NCI-H1092 treated with DMSO at 0.1 percent for 48 hours (cell line): Measurements from ENCODE around the gene GRAMD1B.

Experiments
- DNase-seq: peaks from one replicate; lab custom pipeline; 2025; lab: John Stamatoyannopoulos, UW

The GRAMD1B gene

DNA sequence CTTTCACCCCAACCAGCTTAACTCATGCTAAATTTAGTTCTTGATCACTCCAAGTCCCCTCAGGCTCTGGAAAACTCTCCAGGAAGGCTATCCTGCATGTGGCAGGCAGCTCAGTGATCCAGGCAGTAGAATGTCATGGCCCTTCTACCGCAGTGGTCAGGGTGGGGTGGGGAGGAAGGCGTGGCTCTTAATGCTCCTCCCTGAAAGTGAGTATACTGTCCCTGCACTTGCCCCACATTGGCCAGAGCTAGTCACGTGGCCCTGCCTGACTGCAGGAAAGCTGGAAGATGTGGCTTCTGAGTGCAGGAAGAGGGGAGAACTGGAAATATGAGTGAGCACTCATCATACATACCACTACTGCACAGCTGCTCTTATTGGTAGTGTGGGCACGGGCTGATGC lies 102.1 kb downstream of the GRAMD1B start:
- no peak for DNase-seq

DNA sequence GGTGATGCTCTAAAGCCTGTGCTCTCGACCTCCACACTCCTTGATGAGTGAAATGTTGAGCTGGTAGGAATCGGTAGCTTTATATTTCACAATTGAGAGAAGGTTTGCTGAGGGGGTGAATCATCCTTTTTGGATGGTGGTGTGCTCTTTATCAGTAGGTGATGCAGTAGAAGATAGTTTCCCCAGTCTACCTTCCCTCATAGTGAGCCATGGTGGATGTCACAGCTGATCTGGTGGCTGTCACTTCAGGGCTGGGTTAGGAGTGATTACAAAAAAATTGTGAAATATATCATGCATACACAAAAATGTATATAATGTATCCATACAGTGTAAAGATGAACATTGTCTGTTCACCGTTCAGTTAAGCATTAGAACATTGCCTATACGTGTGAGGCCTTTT lies 105.3 kb downstream of the GRAMD1B start:
- no peak for DNase-seq

DNA sequence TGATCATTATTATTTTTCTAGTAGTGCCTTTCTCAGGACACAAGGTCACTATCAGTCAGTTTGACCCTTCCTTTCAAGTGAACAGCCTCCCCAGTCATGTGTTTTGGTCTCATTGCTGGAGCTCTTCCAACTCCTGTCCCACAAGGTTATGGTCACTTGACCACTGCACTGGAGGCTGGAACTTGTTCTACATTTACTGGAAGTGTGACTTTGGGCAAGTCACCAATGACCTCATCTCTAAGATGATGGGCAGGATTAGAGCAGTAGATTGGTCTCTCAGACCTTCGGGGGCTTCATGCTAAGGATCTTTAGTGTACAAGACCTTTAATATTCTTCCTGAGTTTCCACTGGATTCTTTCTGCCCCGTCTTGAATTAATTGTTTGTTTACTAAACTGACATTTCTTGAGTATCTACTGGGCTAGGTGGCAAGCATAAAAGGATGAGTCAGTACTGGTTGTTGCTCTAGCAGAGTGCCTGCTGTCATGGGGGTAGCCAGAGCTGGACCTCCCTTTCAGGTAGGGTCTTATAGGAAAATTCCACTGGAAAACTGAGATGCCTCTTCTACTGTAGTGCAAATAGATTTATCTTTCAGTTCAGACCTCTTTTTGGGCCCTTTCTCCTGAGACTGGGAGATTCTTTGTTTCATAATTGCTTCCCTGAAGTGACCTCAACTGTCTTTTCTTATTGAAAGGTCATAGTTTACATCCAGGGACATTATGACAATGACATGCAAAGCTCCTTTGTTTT lies 106.8 kb downstream of the GRAMD1B start:
- DNase-seq, result no peak

DNA sequence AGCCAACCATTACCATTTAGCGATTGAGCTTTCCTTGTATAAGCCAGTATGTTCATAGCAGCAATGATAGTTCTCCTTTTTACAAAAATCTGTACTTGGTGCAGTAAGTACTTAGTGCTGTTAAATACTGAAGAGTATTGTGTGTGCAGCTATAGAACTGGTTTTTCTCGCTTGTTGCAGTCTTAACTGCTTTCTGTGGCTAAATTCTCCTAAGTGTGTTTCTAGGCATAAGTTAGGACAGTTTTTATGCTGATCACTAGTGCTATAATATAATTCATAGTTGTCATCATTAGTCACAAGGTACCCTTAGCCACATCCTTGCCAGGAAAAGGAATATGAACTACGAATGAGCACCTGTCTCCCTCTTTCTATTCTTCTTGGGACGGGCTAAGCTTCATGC lies 107.7 kb downstream of the GRAMD1B start:
- DNase-seq, result no peak

DNA sequence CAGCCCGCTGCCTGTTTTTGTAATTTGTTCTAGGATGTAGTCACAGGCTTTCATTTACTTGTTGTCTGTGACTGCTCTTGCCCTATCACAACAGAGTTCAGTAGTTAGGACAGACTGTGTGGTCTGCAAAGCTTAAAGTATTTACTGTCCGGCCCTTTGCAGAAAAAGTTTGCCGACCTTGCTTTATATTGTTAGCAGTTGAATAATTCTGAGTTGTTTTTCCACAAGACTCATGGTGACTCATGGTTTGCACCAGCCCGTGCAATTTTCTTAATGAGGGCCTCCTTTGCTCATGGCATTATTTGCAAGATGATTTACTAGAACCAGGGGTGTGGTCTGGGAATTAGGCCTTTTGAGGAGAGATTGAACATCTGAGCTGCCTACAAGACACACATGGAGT lies 113.7 kb downstream of the GRAMD1B start:
- DNase-seq, result no peak

DNA sequence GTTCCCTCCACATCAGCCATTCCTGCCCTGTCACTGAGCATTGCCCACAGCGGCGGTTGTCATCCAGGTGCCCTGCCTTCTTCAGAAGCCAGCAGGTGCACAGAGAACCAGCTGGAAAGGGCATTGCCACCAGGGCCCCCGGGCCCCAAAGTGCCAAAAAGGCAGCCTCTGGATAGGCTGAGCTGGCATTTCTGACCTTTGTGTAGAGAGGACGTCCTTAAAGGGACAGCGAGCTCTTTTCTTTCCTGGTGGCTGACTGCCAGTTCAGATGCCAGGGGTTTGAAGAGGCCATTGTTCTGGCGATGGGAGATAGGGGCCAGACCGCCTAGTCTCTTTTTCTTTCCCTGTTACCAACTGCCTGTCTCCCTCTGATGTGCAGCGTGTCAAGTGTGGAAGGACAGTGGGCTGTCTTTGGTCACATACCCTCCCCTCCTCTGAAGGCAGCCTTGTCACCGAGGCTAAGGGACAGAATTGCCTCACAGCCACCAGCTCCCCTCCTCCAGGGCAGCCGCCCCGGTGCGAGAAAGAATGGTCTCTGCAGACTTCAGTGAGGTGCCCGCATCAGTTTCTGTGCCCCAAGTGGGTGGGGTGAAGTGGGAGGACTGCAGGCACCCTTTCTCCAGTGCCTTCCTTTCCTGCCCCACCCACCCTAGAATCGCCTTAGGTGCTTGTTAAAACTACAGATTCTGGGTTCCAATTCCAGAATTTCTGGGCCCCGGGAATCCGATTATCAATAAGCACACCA lies 114.7 kb downstream of the GRAMD1B start:
- peak; percentile 38 for DNase-seq

DNA sequence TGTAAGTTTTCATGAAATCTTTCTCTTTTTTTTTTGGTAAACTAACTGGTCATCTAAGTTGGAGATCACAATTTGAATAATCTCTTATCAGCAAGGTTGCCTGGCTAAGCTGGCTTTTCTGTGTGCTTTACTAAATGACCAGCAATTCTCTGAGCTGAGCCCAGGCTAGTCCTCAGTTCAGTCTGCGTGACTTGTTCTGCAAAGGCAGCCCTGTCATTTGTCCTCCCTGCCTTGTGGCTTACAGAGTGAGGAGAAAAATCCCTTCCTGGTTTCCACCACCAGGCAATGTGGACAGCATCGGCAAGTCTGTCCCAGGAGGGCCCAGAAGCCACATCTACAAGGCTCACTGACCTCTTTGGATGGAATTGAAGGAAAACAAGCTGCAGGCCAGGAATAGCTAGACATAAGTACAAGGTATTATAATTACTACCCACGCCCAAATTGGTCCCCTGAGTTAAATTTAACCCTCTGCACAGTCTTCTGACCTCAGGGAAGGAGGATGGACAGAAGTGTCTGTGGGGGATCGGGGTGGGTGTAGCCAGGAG lies 115.7 kb downstream of the GRAMD1B start:
- no peak for DNase-seq

DNA sequence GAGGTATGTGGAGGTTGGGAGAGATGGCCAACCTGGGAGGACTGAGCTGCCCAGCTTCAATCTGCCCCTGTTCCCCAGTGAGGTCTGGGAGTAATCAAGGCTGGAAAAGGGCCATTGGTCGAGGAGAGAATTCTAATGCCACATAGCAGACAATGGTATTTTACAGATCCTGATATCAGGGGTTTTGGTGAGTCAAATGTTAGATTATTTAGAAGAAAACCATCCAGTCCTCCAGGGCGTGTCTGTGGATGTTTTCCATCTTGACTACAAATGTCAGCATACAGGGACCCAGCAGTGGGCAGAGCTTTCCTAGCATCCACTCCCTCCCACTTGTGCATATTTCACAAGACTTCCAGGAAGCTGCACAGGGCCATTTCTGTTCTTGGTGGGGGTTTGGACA lies 116.4 kb downstream of the GRAMD1B start:
- DNase-seq, result no peak

DNA sequence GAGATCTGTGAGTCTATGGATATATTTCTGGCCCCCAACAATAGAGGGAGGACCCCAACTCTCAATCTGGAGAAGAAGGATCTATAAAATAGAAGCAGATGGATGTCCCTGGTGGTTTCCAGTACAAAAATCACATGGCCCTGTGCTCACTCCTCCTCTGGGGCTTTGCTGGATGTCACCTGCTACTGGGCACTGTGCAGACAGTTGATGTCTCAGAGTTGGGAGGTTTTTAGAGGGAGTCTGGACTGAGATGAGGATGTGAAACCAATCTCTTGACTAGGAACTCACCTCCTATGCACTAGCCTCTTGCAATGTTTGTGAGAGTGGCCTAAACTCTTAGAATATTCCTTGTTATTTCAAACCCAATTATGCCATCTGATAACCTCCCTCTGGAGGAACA lies 117.1 kb downstream of the GRAMD1B start:
- no peak for DNase-seq

DNA sequence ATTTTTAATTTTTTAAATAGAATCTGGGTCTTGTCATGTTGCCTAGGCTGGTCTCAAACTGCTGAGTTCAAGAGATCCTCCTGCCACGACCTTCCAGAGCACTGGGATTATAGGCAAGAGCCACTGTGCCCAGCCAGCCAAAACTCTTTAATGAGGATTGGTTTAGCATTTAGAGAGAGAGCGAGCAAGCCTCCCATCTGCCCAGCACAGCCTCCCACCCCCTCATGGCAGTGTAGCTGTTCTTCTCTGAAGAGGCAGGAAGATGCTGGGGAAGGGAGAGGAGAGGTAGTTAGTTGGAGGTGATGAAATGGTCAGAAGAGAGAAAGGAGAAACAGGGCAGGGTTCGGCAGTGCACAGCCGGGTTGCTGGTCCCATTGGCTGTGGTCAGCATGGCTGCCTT lies 118.7 kb downstream of the GRAMD1B start:
- no peak for DNase-seq

DNA sequence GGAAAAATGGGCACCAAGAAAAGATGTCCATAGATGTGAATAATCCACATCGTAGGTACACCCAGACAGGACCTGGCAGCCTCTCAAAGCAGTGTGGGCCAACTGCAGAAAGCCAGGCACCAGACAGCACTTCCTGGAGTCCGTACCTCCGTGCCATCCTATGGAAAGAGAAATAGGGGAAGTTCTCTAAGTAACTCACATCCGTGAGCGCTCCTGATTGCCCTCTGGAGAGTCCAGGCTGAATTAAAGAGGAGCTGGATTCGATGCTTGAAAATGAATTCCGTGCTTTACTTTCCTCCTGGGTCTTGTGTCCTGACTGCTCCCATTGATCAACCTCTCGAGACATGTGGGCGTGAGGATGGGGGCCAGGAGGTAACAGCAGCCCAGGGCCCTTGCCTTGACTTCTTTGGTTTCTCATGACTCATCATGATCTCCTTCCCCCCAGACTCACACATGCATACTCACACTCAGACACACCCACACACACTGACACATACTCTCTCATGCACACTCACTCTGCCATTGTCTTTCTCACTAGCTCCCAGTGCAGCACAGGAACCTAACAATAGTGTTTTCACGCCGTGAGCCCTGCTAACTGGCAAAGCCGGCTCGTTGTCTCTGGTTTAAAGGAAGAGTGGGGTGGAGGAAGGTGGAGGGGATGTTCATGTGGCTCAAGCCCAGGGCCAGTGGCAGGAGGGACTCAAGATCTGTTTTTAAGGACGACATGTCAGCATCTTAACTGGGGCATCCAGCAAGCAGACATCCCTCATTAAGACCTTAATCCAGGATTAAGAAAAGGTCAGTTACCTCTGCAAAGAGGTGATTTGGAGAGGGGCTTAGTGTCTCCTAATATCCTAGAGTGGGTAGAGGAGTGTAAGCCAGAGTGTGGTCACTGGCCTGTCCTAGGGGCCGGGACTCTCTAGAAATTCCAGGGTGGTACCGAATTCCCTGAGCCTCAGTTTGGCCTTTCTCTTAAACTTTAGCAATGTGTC lies 120.2 kb downstream of the GRAMD1B start:
- DNase-seq, result no peak

DNA sequence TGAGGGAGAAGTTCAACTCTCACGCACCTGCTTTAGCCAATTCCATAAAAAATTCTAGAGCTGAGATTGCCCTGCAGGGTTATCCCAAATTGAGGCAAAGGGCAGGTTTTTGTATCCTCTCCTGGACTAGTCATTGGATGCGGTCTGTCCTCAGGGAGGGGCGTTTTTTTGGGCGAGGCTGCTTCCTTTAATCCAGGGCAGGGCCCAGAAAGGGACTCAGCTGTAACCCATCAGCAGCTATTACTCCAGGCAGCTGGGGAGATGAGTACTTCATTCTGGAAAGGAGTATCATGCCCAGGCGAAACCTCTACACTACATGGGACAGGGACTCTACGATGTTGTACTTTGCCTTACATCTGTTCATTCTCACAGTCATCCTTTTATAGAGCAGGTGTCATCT lies 121.0 kb downstream of the GRAMD1B start:
- no peak for DNase-seq

DNA sequence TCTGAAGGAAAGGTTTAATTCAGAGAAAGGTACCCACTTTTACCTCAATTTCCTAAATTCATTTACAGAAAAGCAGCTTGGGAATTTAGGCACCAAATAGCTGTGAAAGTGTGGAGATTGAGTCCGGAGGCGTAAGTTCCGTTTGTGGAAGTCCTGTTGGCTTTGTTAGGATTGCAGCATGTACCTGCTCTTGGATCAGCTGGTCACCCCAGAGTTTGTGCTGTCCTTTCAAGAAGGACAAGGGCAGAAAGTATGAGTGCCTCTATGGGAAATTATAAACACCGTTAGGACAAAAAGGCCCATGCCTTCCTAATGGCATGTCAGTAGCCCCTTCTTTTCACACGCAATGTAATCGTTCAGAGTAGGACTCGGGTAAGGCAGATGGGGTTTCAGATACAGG lies 126.6 kb downstream of the GRAMD1B start:
- DNase-seq, result no peak

DNA sequence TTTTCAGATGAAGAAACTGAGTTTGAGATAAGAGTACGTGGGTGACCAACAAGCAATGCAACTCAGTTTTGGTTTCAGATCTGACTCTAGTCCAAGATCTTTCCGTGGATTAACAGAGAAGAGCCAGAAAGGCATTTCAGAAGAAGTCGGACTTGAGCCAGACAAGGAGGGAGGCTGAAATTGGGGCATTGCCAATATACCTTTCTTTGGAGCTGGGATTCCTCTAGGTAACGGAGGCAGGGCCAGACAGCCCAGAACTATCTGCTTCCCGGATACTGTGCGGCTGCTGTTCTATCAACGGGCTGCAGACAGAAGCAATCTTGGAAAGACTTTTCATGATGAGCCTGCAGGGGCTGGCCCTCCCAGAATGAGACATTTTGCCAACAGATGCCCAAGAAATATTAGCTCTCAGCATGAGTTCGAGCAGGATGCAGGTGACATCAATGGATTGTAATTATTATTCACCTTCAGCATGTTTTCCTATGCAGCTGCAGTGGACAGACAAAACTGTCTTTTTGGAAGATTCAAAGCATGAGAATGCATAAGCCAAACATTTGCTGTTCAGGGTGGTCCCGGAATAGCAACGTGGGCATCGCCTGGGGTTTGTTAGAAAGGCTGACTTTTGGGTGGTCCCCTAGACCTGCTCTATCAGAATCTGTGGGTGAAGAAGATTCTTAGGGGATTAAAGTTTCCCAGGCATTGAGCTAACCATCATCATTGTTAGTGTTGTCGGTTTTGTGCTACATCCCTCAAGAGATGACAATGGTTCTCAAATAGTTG lies 128.7 kb downstream of the GRAMD1B start:
- no peak for DNase-seq

DNA sequence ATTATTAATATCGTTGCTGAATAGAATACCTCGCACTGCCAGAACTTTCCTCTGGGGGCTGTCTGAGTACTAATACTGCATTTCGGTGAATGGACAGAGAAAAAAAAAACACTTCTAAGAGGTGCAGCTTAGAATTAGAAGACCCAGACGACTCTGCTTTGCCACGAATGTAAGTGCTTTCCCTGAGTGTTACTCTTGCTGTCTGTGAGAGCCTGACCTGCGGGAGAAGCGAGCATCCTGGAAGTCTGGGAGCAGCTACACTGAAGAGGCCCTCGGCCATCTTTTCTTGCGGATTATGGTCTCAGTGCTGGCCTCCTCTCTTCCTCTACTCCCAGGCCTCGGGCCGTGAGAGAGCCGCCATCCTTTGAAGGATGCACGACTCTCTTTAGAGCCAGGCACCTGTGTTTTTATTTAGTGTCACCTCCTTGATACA lies 129.5 kb downstream of the GRAMD1B start:
- peak; percentile 84 for DNase-seq

DNA sequence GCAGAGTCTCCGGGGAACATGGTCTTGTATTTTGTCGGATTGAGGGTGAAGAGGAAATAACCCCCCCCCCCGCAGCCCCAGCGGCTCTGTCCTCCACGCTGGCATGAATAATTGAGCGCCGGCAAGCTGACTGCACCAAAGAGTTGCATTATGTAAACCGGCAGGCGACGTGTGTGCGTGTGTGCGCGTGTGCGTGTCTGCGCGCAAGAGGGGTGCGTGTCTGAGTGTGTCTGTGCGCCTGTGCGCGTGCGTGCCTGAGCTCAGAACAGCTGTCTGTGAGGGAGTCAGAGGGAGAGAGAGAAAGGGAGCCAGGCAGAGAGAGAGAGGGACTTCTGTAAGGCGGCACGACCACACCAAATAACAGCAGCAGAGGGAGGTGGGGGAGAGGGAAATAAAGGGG lies 129.9 kb downstream of the GRAMD1B start:
- DNase-seq, result peak; percentile 90

DNA sequence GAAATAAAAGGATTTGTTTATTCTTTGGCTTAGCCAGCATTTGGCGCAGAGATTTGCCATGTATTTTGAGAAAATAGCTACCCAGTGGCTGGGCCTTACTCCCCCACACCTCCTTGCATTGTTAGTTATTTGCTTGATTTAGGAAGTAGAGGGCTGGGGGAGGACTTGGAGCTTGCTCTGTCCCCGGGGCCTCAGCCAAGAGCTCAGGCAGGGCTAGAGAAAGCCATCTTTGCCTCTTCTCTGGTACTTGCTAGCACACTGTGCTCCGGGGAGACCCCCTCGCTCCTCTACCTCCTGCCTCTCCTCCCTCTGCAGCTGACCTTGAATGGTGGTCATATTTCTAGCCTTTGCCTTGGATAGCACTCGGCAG lies 131.3 kb downstream of the GRAMD1B start:
- DNase-seq, result no peak

DNA sequence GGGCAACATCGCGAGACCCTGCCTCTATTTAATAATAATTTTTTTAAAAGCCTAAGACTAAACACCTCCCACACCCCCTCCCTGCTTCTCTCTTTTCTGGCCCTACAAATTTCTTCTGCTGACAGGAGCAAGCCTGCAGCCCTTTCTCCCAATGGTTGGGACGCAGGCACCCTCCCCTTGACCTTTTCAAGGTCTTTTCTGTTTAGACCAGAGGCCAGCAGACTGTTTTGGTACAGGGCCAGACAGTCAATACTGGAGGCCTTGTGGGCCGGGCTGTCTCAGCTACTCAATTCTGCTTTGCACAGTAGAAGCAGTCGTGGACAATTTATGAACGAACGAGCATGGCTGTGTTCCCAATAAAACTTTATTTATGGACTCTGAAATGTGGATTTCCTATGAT lies 132.1 kb downstream of the GRAMD1B start:
- DNase-seq, result peak; percentile 23

DNA sequence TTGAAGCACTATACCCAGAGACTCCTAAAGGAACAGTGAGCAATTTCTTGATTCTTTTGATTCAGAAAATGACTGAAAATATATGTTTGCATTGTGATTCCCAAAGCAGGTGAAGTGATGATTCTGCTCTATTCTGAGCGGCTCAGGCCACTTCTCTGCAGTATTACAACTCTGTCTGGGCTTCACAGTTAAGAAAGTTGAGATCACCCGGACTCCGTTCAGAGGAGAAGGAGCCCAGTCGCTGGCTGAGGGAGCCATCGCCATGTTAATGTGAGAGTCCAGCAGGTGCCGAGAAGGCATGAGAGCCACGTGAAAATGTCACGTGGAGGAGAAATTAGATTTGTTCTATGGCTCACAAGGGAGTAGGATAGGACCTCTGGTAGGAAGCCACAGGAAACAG lies 132.8 kb downstream of the GRAMD1B start:
- DNase-seq, result no peak

DNA sequence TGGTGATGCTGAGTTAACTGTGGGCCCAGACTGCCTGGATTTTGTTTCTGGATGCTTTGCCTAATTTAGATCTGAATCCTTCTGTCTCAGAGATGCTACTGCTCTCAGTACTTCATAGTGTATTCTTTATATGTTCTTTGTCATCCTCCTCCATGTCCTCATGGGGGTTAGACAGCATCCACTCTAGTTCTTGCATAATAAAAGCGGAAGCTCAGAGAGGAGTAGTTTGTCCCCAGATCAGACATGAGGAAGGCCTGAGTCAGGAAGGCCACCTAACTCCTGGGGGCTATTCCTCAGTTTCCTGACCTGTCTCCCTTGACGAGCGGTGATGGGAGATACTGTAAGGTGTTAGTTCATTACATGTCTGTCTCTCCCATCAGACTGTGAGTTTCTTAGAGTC lies 134.2 kb downstream of the GRAMD1B start:
- no peak for DNase-seq

DNA sequence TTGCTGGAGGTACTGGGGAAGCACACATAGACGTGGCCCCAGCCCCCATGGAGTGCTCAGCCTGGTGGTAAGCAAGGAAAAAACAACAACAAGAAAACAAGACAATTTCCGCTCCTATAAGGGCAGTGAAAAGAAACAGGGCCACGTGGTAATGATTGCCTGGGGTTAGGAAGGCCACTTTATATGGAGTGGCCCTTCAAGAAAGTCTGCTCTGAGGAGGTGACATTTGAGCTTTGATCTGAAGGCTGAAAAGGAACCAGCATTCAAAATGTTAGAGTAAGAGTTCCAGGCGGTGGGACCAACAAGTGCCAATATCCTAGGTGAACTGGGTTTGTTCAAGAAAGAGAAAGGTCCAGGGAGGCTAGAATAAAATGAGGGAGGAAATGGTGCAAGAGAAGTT lies 136.8 kb downstream of the GRAMD1B start:
- no peak for DNase-seq
